ENCODE measurements around the gene CALU. TPM values are rescaled to one million over a fixed set of nuclear protein-coding genes. Genes with fewer than 3 reads are reported as not detected.

The CALU gene
- total and polyA plus RNA-seq, 4 donors: 145 to 267 (median 185) TPM

- H3K27me3 ChIP-seq (ENCODE audit: control insufficient read depth in 1 of 2, insufficient read depth in 2 of 2, low read length in 1 of 2): no peaks in the 10 kb centered on the region
- no peak for ATAC-seq (ENCODE audit: low FRiP score)
- no peaks in the 10 kb centered on the region for H3K4me1 ChIP-seq (ENCODE audit: control insufficient read depth in 1 of 2, insufficient read depth in 2 of 2, low read length in 2 of 2)
- intact Hi-C loops (cut with DNase I): loop anchor here in 1 of 2 donors (10.0 kb wide), 1 partner anchor 54 kb away; the partner anchor contains the start of gene GARIN1A
- DNase-seq: no peak
- H3K27ac ChIP-seq (ENCODE audit: low read depth in 1 of 2, low read length in 2 of 2): no peak overlapping the region
- H3K9me3 ChIP-seq (ENCODE audit: control insufficient read depth, low read length): no peaks in the 10 kb centered on the region
- no peak overlapping the region for H3K4me3 ChIP-seq (ENCODE audit: low read length in 2 of 2)
- 55 to 63% methylated on average over 2 of the region's 2 CpGs for WGBS, 2 donors
- no peaks in the 10 kb centered on the region for H3K36me3 ChIP-seq (ENCODE audit: control insufficient read depth in 1 of 2, insufficient read depth in 2 of 2, low read length in 1 of 2)
These were observed 10.6 kb upstream of the CALU start for GRCh38 chr7:128728598-128728997.

DNA sequence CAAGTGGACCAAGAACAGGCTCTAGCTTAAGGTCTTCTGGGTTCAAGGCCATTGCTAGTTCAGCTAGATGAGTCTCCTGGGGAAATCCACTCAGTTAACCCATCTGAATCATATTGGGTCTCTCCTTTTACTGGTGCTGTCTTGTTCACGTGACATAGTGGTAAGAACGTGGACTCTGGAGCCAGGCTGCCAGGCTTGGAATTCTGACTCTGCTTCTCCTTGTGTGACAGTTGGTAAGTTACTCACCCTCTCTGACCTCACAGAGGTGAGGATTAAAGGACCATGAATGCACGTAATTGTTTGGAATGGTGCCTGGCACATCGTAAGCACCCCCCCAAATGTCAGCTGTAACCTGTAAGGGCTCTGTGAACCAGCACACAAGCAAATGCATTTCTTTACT, 9.7 kb upstream of the CALU start:
- no peaks in the 10 kb centered on the region for H3K27me3 ChIP-seq (ENCODE audit: control insufficient read depth in 1 of 2, insufficient read depth in 2 of 2, low read length in 1 of 2)
- no peaks in the 10 kb centered on the region for H3K36me3 ChIP-seq (ENCODE audit: control insufficient read depth in 1 of 2, insufficient read depth in 2 of 2, low read length in 1 of 2)
- intact Hi-C loops (cut with DNase I): loop anchor here in 1 of 2 donors (10.0 kb wide), 1 partner anchor 55 kb away; the partner anchor contains the start of gene GARIN1A
- ATAC-seq (ENCODE audit: low FRiP score) (no peak), DNase-seq (no peak)
- H3K4me1 ChIP-seq (ENCODE audit: control insufficient read depth in 1 of 2, insufficient read depth in 2 of 2, low read length in 2 of 2): no peaks in the 10 kb centered on the region
- no peaks in the 10 kb centered on the region for H3K9me3 ChIP-seq (ENCODE audit: control insufficient read depth, low read length)
- H3K4me3 ChIP-seq (ENCODE audit: low read length in 2 of 2): no peak overlapping the region
- WGBS, 2 donors: 77 to 90% methylated on average over 4 of the region's 4 CpGs
- no peak overlapping the region for H3K27ac ChIP-seq (ENCODE audit: low read depth in 1 of 2, low read length in 2 of 2)

- intact Hi-C loops (cut with DNase I): loop anchor here in 1 of 2 donors (10.0 kb wide), 1 partner anchor 134 kb away; the partner anchor contains the start of gene ATP6V1F
- Histone ChIP-seq H3K9me3 (ENCODE audit: control insufficient read depth, low read length) (no peaks in the 10 kb centered on the region), H3K27me3 (ENCODE audit: control insufficient read depth in 1 of 2, insufficient read depth in 2 of 2, low read length in 1 of 2) (no peaks in the 10 kb centered on the region), H3K4me3 (ENCODE audit: low read length in 2 of 2) (no peak overlapping the region), H3K4me1 (ENCODE audit: control insufficient read depth in 1 of 2, insufficient read depth in 2 of 2, low read length in 2 of 2) (no peaks in the 10 kb centered on the region), H3K27ac (ENCODE audit: low read depth in 1 of 2, low read length in 2 of 2) (no peak overlapping the region), H3K36me3 (ENCODE audit: control insufficient read depth in 1 of 2, insufficient read depth in 2 of 2, low read length in 1 of 2) (no peaks in the 10 kb centered on the region)
- DNase-seq: no peak
- WGBS, 2 donors: 88 to 93% methylated on average over 8 of the region's 8 CpGs
- no peak for ATAC-seq (ENCODE audit: low FRiP score)
These were observed 8.0 kb upstream of the CALU start for GRCh38 chr7:128731184-128731583.

DNA sequence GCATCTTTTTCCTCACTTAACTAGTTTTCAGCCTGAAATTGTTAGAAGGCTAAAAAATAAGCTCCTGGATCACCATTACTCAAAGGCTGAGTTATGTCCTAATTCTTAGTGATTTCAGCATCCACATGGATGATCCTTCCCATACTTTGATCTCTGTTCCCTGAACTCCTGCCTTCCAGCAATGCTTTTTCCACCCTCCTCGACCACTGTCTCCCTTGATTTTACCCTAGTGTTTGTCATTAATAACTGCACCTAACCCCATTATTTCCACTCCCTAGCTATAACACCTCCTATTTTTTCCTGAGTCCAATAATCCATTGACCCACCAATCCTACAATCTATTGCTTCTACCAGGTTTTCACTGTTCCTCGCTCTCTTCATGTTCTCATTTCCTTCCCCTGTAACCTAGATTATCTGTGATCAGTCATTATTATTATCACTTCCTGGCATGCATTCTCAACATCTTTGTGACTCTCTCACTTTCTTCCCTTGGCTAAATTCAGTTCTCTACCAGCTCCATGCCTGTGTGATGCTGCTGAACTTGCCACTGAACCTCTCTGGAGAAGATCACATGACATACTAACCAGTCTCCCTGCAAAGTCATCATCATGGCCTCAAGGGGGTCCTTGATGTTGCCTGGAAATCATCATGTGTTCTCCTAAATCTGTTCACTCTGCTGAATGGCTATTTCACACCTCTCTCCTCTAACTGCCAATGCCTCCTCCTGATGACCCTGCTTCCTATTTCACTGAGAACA, 6.5 kb upstream of the CALU start:
- DNase-seq (no peak), ATAC-seq (ENCODE audit: low FRiP score) (no peak)
- Histone ChIP-seq H3K27ac (ENCODE audit: low read depth in 1 of 2, low read length in 2 of 2) (no peak overlapping the region), H3K4me1 (ENCODE audit: control insufficient read depth in 1 of 2, insufficient read depth in 2 of 2, low read length in 2 of 2) (no peaks in the 10 kb centered on the region), H3K9me3 (ENCODE audit: control insufficient read depth, low read length) (no peaks in the 10 kb centered on the region), H3K4me3 (ENCODE audit: low read length in 2 of 2) (no peak overlapping the region), H3K27me3 (ENCODE audit: control insufficient read depth in 1 of 2, insufficient read depth in 2 of 2, low read length in 1 of 2) (no peaks in the 10 kb centered on the region), H3K36me3 (ENCODE audit: control insufficient read depth in 1 of 2, insufficient read depth in 2 of 2, low read length in 1 of 2) (no peaks in the 10 kb centered on the region)
- intact Hi-C loops (cut with DNase I): loop anchor here in 1 of 2 donors (10.0 kb wide), 1 partner anchor 132 kb away; the partner anchor contains the start of gene ATP6V1F
- 86 to 87% methylated on average over 2 of the region's 2 CpGs for WGBS, 2 donors

GRCh38 chr7:128733278-128733645, 5.9 kb upstream of the CALU start:
- Histone ChIP-seq H3K9me3 (ENCODE audit: control insufficient read depth, low read length) (no peaks in the 10 kb centered on the region), H3K4me3 (ENCODE audit: low read length in 2 of 2) (no peak overlapping the region), H3K27ac (ENCODE audit: low read depth in 1 of 2, low read length in 2 of 2) (no peak overlapping the region), H3K4me1 (ENCODE audit: control insufficient read depth in 1 of 2, insufficient read depth in 2 of 2, low read length in 2 of 2) (no peaks in the 10 kb centered on the region), H3K36me3 (ENCODE audit: control insufficient read depth in 1 of 2, insufficient read depth in 2 of 2, low read length in 1 of 2) (no peaks in the 10 kb centered on the region), H3K27me3 (ENCODE audit: control insufficient read depth in 1 of 2, insufficient read depth in 2 of 2, low read length in 1 of 2) (no peaks in the 10 kb centered on the region)
- 24 to 34% methylated on average over 2 of the region's 2 CpGs for WGBS, 2 donors
- no peak for DNase-seq
- ATAC-seq (ENCODE audit: low FRiP score): no peak
- intact Hi-C loops (cut with DNase I): loop anchor here in 1 of 2 donors (10.0 kb wide), 1 partner anchor 132 kb away; the partner anchor contains the start of gene ATP6V1F

DNA sequence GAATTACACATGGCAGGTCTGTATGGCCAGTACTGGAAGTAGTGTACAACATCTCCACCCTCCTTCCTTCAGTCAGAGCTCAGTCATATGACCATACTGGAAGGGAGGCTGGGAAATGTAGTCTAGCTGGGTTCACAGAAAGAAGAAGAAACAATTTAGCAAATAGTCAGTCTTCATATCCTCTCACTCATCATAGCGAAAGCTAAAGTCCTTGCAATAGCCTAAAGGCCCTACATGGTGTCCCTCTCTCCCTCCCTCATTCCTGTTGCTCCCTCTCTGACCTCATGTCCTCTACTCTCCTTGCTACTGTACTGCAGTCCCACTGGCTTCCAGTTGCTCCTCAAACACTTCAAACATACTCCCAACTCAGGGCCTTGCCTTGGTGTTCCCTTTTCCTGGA, 4.3 kb upstream of the CALU start:
- H3K4me3 ChIP-seq (ENCODE audit: low read length in 2 of 2): no peak overlapping the region
- H3K27me3 ChIP-seq (ENCODE audit: control insufficient read depth in 1 of 2, insufficient read depth in 2 of 2, low read length in 1 of 2): no peaks in the 10 kb centered on the region
- intact Hi-C loops (cut with DNase I): loop anchor here in 1 of 2 donors (5.0 to 10.0 kb wide), 3 partner anchors 57 to 130 kb away; partner anchors contain the start of genes ATP6V1F, CCDC136 and FLNC
- 94 to 100% methylated on average over 1 of the region's 1 CpG for WGBS, 2 donors
- no peaks in the 10 kb centered on the region for H3K4me1 ChIP-seq (ENCODE audit: control insufficient read depth in 1 of 2, insufficient read depth in 2 of 2, low read length in 2 of 2)
- H3K27ac ChIP-seq (ENCODE audit: low read depth in 1 of 2, low read length in 2 of 2): no peak overlapping the region
- H3K9me3 ChIP-seq (ENCODE audit: control insufficient read depth, low read length): no peaks in the 10 kb centered on the region
- H3K36me3 ChIP-seq (ENCODE audit: control insufficient read depth in 1 of 2, insufficient read depth in 2 of 2, low read length in 1 of 2): no peaks in the 10 kb centered on the region
- no peak for ATAC-seq (ENCODE audit: low FRiP score)
- no peak for DNase-seq

GRCh38 chr7:128735436-128735835, 3.7 kb upstream of the CALU start:
- Histone ChIP-seq H3K27ac (ENCODE audit: low read depth in 1 of 2, low read length in 2 of 2) (no peak overlapping the region), H3K4me3 (ENCODE audit: low read length in 2 of 2) (no peak overlapping the region), H3K27me3 (ENCODE audit: control insufficient read depth in 1 of 2, insufficient read depth in 2 of 2, low read length in 1 of 2) (no peaks in the 10 kb centered on the region), H3K9me3 (ENCODE audit: control insufficient read depth, low read length) (no peaks in the 10 kb centered on the region), H3K36me3 (ENCODE audit: control insufficient read depth in 1 of 2, insufficient read depth in 2 of 2, low read length in 1 of 2) (no peaks in the 10 kb centered on the region), H3K4me1 (ENCODE audit: control insufficient read depth in 1 of 2, insufficient read depth in 2 of 2, low read length in 2 of 2) (no peaks in the 10 kb centered on the region)
- DNase-seq (no peak), ATAC-seq (ENCODE audit: low FRiP score) (no peak)
- WGBS, 2 donors: 94 to 95% methylated on average over 5 of the region's 5 CpGs
- intact Hi-C loops (cut with DNase I): loop anchor here in 1 of 2 donors (5.0 to 10.0 kb wide), 3 partner anchors 57 to 129 kb away; partner anchors contain the start of genes ATP6V1F, CCDC136 and FLNC

- no peak overlapping the region for H3K4me3 ChIP-seq (ENCODE audit: low read length in 2 of 2)
- DNase-seq: no peak
- H3K4me1 ChIP-seq (ENCODE audit: control insufficient read depth in 1 of 2, insufficient read depth in 2 of 2, low read length in 2 of 2): peaks cover 0 to 3% of the 10 kb centered on the region in 2 donors
- no peak for ATAC-seq (ENCODE audit: low FRiP score)
- H3K27me3 ChIP-seq (ENCODE audit: control insufficient read depth in 1 of 2, insufficient read depth in 2 of 2, low read length in 1 of 2): no peaks in the 10 kb centered on the region
- H3K27ac ChIP-seq (ENCODE audit: low read depth in 1 of 2, low read length in 2 of 2): no peak overlapping the region
- H3K9me3 ChIP-seq (ENCODE audit: control insufficient read depth, low read length): no peaks in the 10 kb centered on the region
- intact Hi-C loops (cut with DNase I): loop anchor here in 1 of 2 donors (5.0 to 10.0 kb wide), 3 partner anchors 55 to 127 kb away; partner anchors contain the start of genes ATP6V1F, CCDC136 and FLNC
- 81 to 97% methylated on average over 4 of the region's 4 CpGs for WGBS, 2 donors
- H3K36me3 ChIP-seq (ENCODE audit: control insufficient read depth in 1 of 2, insufficient read depth in 2 of 2, low read length in 1 of 2): no peaks in the 10 kb centered on the region
These were observed 1.7 kb upstream of the CALU start for GRCh38 chr7:128737441-128737840.
